ENCODE measurements around the gene CTCF.
"Not testable (repeated sequence)": the region's sequence is repeated elsewhere in the genome, so short reads cannot be mapped to it uniquely, and the experiment has no call there.

CTCF gene

GRCh38 chr16:67525176-67525860 lies 37.0 kb upstream of the CTCF start:
- H3K4me1 ChIP-seq (ENCODE audit: insufficient read depth, low read length) = no peaks in the 10 kb centered on the region; the same call in 1 of the 2 replicates
- H3K9ac ChIP-seq (ENCODE audit: low read depth, low read length) = no peak overlapping the region
- peaks cover 75% of the 10 kb centered on the region for H3K27me3 ChIP-seq (ENCODE audit: insufficient read depth, low read length)
- WGBS = 68% methylated on average over 11 of the region's 11 CpGs
- H3K9me3 ChIP-seq (ENCODE audit: insufficient read depth, low read depth, low read length) = no peaks in the 10 kb centered on the region
- H3K27ac ChIP-seq (ENCODE audit: low read depth, low read length) = no peak overlapping the region
- H3K36me3 ChIP-seq (ENCODE audit: insufficient read depth, low read length) = no peaks in the 10 kb centered on the region
- H3K4me3 ChIP-seq (ENCODE audit: low read length) = no peak overlapping the region

- Histone ChIP-seq H3K4me1 (ENCODE audit: insufficient read depth, low read length) (peaks cover 5% of the 10 kb centered on the region; the same call in 1 of the 2 replicates), H3K9ac (ENCODE audit: low read depth, low read length) (no peak overlapping the region), H3K4me3 (ENCODE audit: low read length) (no peak overlapping the region), H3K9me3 (ENCODE audit: insufficient read depth, low read depth, low read length) (no peaks in the 10 kb centered on the region), H3K36me3 (ENCODE audit: insufficient read depth, low read length) (no peaks in the 10 kb centered on the region), H3K27ac (ENCODE audit: low read depth, low read length) (no peak overlapping the region), H3K27me3 (ENCODE audit: insufficient read depth, low read length) (peaks cover 84% of the 10 kb centered on the region)
- WGBS = 72% methylated on average over 3 of the region's 3 CpGs
These were observed 36.1 kb upstream of the CTCF start for GRCh38 chr16:67526149-67526791.

- peak within 1 kb of the TSS; percentile 56 for H3K4me3 ChIP-seq (ENCODE audit: low read length)
- H3K27ac ChIP-seq (ENCODE audit: low read depth, low read length) = no peak within 1 kb of the TSS
- WGBS = 14% methylated on average over 45 of the region's 45 CpGs
- H3K27me3 ChIP-seq (ENCODE audit: insufficient read depth, low read length) = peaks cover 99% of the 10 kb centered on the region
- no peaks in the 10 kb centered on the region for H3K9me3 ChIP-seq (ENCODE audit: insufficient read depth, low read depth, low read length)
- H3K4me1 ChIP-seq (ENCODE audit: insufficient read depth, low read length) = peaks cover 5% of the 10 kb centered on the region; the same call in 1 of the 2 replicates
- H3K36me3 ChIP-seq (ENCODE audit: insufficient read depth, low read length) = no peaks in the 10 kb centered on the region
- peak within 1 kb of the TSS; percentile 14 for H3K9ac ChIP-seq (ENCODE audit: low read depth, low read length)
These were observed 34.0 kb upstream of the CTCF start, which contains the start of gene RIPOR1 for GRCh38 chr16:67528222-67528869. RIPOR1 (plus strand) TSS chr16:67528829; CDS start chr16:67538447, 9,618 bp downstream.

GRCh38 chr16:67528870-67529581 lies 33.3 kb upstream of the CTCF start:
- Histone ChIP-seq H3K9ac (ENCODE audit: low read depth, low read length) (peak overlapping the region; percentile 14), H3K4me3 (ENCODE audit: low read length) (peak overlapping the region; percentile 56), H3K4me1 (ENCODE audit: insufficient read depth, low read length) (peaks cover 5% of the 10 kb centered on the region; the same call in 1 of the 2 replicates), H3K27ac (ENCODE audit: low read depth, low read length) (no peak overlapping the region), H3K36me3 (ENCODE audit: insufficient read depth, low read length) (no peaks in the 10 kb centered on the region), H3K27me3 (ENCODE audit: insufficient read depth, low read length) (peaks cover 98% of the 10 kb centered on the region), H3K9me3 (ENCODE audit: insufficient read depth, low read depth, low read length) (no peaks in the 10 kb centered on the region)
- WGBS = under 1% methylated on average over 65 of the region's 65 CpGs

DNA sequence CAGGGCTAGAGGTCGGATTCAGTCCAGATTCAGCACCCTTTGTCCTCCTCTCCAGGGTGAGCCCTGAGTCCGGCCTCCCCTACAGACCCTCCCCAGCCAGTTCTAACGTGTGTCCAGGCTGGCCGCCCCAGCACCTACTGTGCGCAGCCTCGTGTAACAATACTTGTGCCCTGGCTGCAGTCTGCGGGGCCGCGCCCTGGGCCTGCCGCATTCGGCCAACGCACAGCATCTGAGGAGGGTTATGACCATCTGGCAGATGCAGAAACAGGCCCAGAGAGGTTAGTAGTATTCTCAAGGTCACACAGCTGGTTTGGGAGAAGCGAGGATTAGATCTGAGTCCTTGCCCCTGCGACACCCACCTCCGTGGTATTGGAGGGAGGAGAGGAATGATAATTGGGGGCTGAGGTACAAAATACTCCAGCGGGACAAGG lies 32.7 kb upstream of the CTCF start:
- Histone ChIP-seq H3K9ac (ENCODE audit: low read depth, low read length) (peak overlapping the region; percentile 14), H3K4me3 (ENCODE audit: low read length) (peak overlapping the region; percentile 56)

GRCh38 chr16:67530013-67530939 lies 32.0 kb upstream of the CTCF start:
- H3K4me3 ChIP-seq (ENCODE audit: low read length) = peak overlapping the region; percentile 56

More for the DNA sequence above, 32.7 kb upstream of the CTCF start:
- WGBS = 6% methylated on average over 16 of the region's 16 CpGs
- Histone ChIP-seq H3K9me3 (ENCODE audit: insufficient read depth, low read depth, low read length) (no peaks in the 10 kb centered on the region), H3K36me3 (ENCODE audit: insufficient read depth, low read length) (no peaks in the 10 kb centered on the region), H3K4me1 (ENCODE audit: insufficient read depth, low read length) (peaks cover 5% of the 10 kb centered on the region; the same call in 1 of the 2 replicates), H3K27ac (ENCODE audit: low read depth, low read length) (no peak overlapping the region), H3K27me3 (ENCODE audit: insufficient read depth, low read length) (peaks cover 98% of the 10 kb centered on the region)

GRCh38 chr16:67531247-67531646 lies 31.1 kb upstream of the CTCF start:
- WGBS = 94% methylated on average over 4 of the region's 4 CpGs
- Histone ChIP-seq H3K36me3 (ENCODE audit: insufficient read depth, low read length) (no peaks in the 10 kb centered on the region), H3K27ac (ENCODE audit: low read depth, low read length) (no peak overlapping the region), H3K27me3 (ENCODE audit: insufficient read depth, low read length) (peaks cover 98% of the 10 kb centered on the region), H3K9me3 (ENCODE audit: insufficient read depth, low read depth, low read length) (no peaks in the 10 kb centered on the region), H3K4me1 (ENCODE audit: insufficient read depth, low read length) (peaks cover 5% of the 10 kb centered on the region; the same call in 1 of the 2 replicates), H3K4me3 (ENCODE audit: low read length) (no peak overlapping the region), H3K9ac (ENCODE audit: low read depth, low read length) (no peak overlapping the region)

More at GRCh38 chr16:67530013-67530939, 32.0 kb upstream of the CTCF start:
- peaks cover 98% of the 10 kb centered on the region for H3K27me3 ChIP-seq (ENCODE audit: insufficient read depth, low read length)
- H3K4me1 ChIP-seq (ENCODE audit: insufficient read depth, low read length) = peaks cover 5% of the 10 kb centered on the region; the same call in 1 of the 2 replicates
- WGBS = 9% methylated on average over 48 of the region's 48 CpGs
- H3K9me3 ChIP-seq (ENCODE audit: insufficient read depth, low read depth, low read length) = no peaks in the 10 kb centered on the region
- H3K9ac ChIP-seq (ENCODE audit: low read depth, low read length) = no peak overlapping the region
- no peaks in the 10 kb centered on the region for H3K36me3 ChIP-seq (ENCODE audit: insufficient read depth, low read length)
- H3K27ac ChIP-seq (ENCODE audit: low read depth, low read length) = no peak overlapping the region

DNA sequence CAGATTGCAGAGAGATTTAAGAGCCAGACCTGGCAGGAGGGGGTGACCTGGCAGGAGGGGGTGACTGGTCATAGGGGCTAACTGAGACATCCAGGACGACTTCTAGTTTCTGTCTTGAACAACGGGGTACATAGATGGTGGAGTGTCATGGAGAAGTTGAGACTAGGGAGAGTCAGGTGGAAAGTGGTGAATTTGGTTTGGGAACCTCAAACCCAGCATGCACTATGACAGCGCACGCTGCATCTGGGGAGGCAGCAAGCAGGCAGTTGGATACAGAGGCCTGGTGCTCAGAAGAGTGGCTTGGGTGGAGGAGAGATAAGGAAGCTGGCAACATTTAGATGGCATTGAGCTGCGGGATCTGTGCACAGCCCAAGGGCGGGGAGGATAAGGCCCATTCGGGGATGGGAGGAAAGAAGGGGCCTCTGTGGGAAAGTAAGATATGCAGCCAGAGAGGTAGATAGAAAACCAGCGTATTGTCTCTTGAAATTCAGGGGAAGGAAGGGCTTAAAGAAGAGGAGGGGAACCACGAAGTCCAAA lies 29.2 kb upstream of the CTCF start:
- H3K27ac ChIP-seq (ENCODE audit: low read depth, low read length) = no peak overlapping the region
- H3K9me3 ChIP-seq (ENCODE audit: insufficient read depth, low read depth, low read length) = no peaks in the 10 kb centered on the region
- no peak overlapping the region for H3K9ac ChIP-seq (ENCODE audit: low read depth, low read length)
- peaks cover 5% of the 10 kb centered on the region; the same call in 1 of the 2 replicates for H3K4me1 ChIP-seq (ENCODE audit: insufficient read depth, low read length)
- no peaks in the 10 kb centered on the region for H3K36me3 ChIP-seq (ENCODE audit: insufficient read depth, low read length)
- H3K4me3 ChIP-seq (ENCODE audit: low read length) = no peak overlapping the region
- H3K27me3 ChIP-seq (ENCODE audit: insufficient read depth, low read length) = peaks cover 98% of the 10 kb centered on the region
- WGBS = 86% methylated on average over 9 of the region's 9 CpGs

DNA sequence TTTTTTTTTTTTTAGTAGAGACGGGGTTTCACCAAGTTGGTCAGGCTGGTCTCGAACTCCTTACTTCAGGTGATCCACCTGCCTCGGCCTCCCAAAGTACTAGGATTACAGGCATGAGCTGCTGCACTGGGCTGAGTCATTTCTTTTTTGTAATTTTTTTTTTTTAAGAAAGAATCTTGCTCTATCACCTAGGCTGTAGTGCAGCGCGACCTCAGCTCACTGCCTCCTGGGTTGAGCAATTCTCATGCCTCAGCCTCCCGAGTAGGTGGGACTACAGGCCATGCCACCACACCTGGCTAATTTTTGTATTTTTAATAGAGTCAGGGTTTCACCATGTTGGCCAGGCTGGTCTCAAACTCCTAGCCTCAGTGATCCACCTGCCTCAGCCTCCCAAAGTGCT lies 28.3 kb upstream of the CTCF start:
- H3K4me3 ChIP-seq (ENCODE audit: low read length); H3K27ac ChIP-seq (ENCODE audit: low read depth, low read length); H3K36me3 ChIP-seq (ENCODE audit: insufficient read depth, low read length); H3K9me3 ChIP-seq (ENCODE audit: insufficient read depth, low read depth, low read length); H3K4me1 ChIP-seq (ENCODE audit: insufficient read depth, low read length); H3K9ac ChIP-seq (ENCODE audit: low read depth, low read length): not testable (repeated sequence)
- peaks cover 99% of the 10 kb centered on the region for H3K27me3 ChIP-seq (ENCODE audit: insufficient read depth, low read length)
- 90% methylated on average over 6 of the region's 6 CpGs for WGBS

DNA sequence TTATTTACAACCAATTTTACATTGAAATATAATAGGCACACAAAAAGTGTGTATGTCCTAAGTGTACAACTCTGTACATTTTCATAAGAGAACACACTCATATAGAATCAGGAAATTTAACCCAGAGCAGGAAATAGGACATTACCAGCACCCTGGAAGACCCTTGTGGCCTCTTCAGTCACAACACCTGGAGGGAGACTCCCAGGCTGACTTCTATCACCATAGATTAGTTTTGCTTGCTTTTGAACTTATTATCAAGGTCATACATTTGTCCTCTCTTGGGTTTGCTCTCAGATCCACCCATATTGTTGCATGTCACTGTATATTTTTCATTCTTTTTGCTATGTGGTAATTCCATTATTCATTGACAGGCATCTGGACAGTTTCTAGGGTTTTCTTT lies 27.9 kb upstream of the CTCF start:
- H3K4me1 ChIP-seq (ENCODE audit: insufficient read depth, low read length) = peaks cover 5% of the 10 kb centered on the region; the same call in 1 of the 2 replicates
- H3K27ac ChIP-seq (ENCODE audit: low read depth, low read length) = no peak overlapping the region
- H3K36me3 ChIP-seq (ENCODE audit: insufficient read depth, low read length) = no peaks in the 10 kb centered on the region
- H3K4me3 ChIP-seq (ENCODE audit: low read length) = no peak overlapping the region
- no peak overlapping the region for H3K9ac ChIP-seq (ENCODE audit: low read depth, low read length)
- no peaks in the 10 kb centered on the region for H3K9me3 ChIP-seq (ENCODE audit: insufficient read depth, low read depth, low read length)
- peaks cover 99% of the 10 kb centered on the region for H3K27me3 ChIP-seq (ENCODE audit: insufficient read depth, low read length)

Measured in HUES64 (cell line).